Measurements from ENCODE around the gene EIF2S2.
"Not testable (repeated sequence)": the region's sequence is repeated elsewhere in the genome, so short reads cannot be mapped to it uniquely, and the experiment has no call there.

EIF2S2 gene, protein sequence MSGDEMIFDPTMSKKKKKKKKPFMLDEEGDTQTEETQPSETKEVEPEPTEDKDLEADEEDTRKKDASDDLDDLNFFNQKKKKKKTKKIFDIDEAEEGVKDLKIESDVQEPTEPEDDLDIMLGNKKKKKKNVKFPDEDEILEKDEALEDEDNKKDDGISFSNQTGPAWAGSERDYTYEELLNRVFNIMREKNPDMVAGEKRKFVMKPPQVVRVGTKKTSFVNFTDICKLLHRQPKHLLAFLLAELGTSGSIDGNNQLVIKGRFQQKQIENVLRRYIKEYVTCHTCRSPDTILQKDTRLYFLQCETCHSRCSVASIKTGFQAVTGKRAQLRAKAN

GRCh38 chr20:34111702-34112599 is at the start of gene EIF2S2:
Gene EIF2S2, minus strand, starts transcription at chr20:34112243. Its CDS starts 133 bp downstream, at chr20:34112110.
- DNase-seq: peak; percentile 97

DNA sequence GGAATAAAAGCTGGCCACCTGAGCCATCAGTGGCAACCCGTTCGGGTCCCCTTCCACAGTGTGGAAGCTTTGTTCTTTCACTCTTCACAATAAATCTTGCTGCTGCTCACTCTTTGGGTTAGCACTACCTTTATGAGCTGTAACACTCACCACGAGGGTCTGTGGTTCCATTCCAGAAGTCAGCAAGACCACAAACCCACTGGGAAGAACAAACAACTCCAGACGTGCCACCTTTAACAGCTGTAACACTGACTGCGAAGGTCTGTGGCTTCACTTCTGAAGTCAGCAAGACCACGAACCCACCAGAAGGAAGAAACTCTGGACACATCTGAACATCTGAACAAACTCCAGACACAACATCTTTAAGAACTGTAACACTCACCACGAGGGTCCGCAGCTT is 45.7 kb upstream of the EIF2S2 start:
- DNase-seq: not testable (repeated sequence)

GRCh38 chr20:34155836-34156235 is 43.8 kb upstream of the EIF2S2 start:
- DNase-seq: no peak

DNA sequence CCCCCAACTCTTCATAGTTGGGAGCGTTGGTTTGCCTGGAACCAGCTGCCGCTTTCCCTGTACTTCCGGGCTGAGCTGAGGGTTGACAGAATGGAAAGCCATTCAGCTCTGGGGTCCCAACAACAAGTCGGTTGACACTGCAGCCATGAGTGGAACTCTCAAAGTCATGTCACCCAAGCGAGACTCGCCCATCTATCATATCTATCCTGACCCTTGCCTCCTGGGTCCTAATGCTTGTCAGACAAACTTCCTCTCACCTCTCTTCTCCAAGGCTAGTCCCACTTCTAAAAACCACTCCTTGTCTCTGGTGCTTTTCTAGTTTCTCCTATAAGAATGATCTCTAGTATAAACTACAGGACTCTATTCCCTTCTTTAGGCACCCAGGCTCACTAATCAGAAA is 41.1 kb upstream of the EIF2S2 start:
- DNase-seq: not testable (repeated sequence)

GRCh38 chr20:34152073-34152472 is 40.0 kb upstream of the EIF2S2 start:
- DNase-seq: not testable (repeated sequence)

- no peak for DNase-seq
These were observed 38.4 kb upstream of the EIF2S2 start for GRCh38 chr20:34150306-34151000.

DNA sequence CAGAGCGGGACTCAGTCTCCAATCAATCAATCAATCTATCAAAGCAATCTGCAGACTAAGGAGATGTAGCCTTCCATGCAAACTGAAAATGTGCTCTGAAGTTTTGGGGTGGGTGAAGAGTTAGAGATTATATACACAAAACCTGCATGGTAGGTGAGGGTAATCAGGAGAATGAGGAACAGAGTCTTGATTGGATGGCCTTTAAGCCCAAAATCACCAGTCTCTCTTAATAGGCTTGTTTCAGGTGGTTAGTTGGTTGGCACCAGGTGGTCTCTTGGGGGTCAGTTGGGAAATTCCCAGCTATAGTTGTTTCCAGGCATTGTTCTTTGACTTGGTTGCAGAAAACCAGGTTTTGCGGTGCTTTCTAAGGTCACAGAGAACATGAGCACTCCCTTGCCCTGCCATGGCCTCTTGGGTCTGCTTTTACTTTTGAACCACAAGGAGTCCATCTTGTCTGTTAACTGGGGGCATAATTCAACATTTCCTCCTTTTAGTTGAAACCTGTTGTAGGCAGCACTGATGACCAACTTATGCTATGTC is 33.3 kb upstream of the EIF2S2 start:
- no peak for DNase-seq

- no peak for DNase-seq
These were observed 31.9 kb upstream of the EIF2S2 start for GRCh38 chr20:34143951-34144350.

- DNase-seq: no peak
These were observed 30.1 kb upstream of the EIF2S2 start for GRCh38 chr20:34142121-34142520.

DNA sequence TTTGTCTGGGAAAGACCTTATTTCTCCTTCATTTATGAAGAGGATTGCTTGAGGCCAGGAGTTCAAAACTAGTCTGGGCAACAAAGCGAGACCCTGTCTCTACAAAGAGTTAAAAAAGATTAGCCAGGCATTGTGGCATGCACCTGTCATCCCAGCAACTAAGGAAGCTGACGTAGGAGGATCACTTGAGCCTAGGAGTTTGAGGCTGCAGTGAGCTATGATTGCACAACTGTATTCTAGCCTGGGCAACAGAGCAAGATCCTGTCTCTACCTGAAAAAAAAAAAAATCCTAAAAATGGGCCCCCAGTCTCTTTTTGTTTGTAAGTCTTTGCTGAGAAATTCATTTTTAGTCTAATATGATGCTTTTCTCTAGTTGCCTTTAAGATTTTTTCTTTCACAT is 29.2 kb upstream of the EIF2S2 start:
- no peak for DNase-seq

GRCh38 chr20:34135525-34136275 is 23.7 kb upstream of the EIF2S2 start:
- DNase-seq: not testable (repeated sequence)

DNA sequence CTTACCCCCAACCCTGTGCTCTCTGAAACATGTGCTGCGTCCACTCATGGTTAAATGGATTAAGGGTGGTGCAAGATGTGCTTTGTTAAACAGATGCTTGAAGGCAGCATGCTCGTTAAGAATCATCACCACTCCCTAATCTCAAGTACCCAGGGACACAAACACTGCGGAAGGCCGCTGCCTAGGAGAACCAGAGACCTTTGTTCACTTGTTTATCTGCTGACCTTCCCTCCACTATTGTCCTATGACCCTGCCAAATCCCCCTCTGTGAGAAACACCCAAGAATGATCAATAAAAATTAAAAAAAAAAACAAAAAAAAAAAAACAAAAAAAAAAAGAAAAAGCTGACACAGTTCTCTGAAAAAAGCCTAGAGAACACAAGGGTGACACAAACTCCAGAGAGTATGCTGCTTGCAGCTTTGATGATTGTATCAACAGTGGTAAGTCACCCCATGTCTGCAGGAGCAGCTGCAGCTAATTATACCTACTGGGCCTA is 21.4 kb upstream of the EIF2S2 start:
- not testable (repeated sequence) for DNase-seq

DNA sequence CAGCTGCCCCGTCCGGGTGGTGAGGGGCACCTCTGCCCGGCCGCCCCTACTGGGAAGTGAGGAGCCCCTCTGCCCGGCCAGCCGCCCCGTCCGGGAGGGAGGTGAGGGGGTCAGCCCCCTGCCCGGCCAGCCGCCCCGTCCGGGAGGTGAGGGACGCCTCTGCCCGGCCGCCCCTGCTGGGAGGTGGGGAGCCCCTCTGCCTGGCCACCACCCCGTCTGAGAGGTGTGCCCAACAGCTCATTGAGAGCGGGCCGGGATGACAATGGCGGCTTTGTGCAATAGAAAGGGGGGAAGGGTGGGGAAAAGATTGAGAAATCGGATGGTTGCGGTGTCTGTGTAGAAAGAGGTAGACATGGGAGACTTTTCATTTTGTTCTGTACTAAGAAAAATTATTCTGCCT is 20.9 kb upstream of the EIF2S2 start:
- not testable (repeated sequence) for DNase-seq

GRCh38 chr20:34132491-34132890 is 20.4 kb upstream of the EIF2S2 start:
- DNase-seq: not testable (repeated sequence)

DNA sequence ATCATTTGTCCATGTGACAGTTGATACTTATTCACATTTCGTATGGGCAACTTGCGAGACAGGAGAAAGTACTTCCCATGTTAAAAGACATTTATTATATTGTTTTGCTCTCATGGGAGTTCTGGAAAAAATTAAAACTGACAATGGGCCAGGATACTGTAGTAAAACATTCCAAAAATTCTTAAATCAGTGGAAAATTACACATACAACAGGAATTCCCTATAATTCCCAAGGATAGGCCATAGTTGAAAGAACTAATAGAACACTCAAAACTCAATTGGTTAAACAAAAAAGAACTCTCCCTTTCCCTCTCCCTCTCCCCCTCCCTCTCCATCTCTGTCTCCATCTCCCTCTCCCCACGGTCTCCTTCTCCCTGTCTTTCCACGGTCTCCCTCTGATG is 19.4 kb upstream of the EIF2S2 start:
- DNase-seq: no peak

DNA sequence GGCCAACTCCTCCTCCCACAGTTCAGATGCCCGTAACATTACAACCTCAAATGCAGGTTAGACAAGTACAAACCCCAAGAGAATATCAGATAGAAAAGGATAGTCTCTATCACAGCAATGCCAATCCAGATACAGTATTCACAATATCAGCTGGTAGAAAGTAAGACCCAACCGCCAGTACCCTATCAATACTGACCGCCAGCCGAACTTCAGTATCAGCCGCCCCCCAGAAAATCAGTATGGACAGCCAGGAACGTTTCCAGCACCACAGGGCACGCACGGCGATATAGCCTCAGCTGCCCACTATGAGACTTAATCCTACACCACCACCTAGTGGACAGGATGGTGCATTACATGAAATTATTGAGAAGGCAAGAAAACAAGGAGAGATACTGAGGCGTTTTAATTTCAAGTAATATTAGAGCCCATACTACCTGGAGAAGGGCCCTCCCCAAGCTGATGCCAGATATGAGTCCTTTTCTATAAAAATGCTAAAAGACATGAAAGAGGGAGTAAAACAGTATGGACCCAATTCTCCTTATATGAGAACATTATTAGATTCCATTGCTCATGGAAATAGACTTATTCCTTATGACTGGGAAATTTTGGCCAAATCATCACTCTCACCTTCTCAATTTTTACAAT is 17.6 kb upstream of the EIF2S2 start:
- peak; percentile 73 for DNase-seq

- no peak for DNase-seq
These were observed 15.7 kb upstream of the EIF2S2 start for GRCh38 chr20:34127792-34128191.

DNA sequence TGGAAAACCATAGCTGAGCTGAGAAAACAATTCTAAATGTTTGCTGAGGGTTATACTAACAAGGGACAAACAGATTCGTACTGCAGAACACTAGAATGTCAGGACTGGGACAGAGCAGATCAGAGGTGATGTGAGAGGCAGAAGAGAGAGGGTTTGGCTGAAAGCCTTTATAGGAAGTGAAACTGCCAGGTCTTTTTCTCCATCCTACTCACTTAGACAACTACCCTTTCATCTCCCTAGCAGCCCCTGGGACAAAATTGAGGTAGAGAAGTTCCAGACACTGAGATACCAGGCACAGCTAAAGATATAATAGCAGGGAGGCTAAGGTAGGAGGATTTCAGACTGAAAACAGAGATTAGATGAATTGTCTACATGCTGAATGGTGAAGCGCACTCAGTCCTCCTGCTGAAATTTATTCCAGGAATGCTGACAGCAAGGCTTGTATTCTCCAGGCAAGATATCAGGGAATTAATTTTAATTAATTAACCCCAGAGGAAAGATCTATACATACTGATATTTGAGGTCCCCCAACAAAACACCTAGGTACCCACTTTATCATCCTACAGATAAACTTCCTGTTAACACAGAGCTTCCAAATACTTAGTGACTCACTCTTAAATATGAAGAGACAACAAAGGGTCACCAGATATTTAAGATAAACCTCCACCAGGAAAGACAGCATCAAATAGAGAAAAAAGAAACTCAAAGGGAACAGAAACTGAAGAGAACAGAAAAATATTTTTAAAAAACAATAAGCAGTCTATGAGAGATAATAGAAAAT is 12.6 kb upstream of the EIF2S2 start:
- DNase-seq: no peak

DNA sequence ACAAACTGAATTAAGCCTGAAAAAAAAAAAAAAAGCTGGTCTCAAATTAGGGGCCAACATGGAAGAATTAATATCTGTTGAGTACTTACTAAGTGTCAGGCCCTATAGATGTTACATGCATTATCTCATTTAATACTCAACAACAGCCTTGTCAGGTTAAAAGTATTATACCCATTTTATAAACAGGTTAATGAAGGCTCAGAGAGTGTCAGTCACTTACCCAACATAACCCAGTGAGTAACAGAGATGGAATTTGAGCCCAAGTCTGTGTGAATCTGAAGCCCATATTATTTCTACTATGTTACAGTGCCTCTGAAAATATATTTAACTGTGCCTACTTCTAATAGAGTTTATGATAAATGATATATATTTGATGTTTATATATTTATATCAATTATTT is 11.3 kb upstream of the EIF2S2 start:
- DNase-seq: no peak

DNA sequence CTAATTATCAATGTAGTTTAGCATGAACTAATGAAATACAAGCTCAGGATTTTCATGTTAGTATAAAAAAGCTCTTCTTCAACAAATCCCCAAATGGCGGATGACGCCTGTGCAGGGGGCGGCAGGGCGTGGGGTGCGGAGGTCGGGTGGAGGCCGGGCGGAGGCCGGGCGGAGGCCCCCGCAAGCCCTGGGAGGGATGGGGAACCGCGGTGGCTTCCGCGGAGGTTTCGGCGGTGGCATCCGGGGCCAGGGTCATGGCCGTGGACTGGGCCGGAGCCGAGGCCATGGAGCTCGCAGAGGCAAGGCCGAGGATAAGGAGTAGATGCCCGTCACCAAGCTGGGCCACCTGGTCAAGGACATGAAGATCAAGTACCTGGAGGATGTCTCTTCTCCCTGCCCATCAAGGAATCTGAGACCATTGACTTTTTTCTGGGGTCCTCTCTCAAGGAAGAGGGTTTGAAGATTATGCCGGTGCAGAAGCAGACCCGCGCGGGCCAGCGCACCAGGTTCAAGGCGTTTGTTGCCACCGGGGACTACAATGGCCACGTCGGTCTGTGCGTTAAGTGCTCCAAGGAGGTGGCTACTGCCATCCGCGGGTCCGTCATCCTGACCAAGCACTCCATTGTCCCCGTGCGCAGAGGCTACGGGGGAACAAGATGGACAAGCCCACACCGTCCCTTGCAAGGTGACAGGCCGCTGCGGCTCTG is 10.4 kb upstream of the EIF2S2 start:
- DNase-seq: no peak

Measured in NCI-H1436 (cell line).